ENCODE results near the gene TRABD2A. TPM values are rescaled to one million over a fixed set of nuclear protein-coding genes. Genes with fewer than 3 reads are reported as not detected.

TRABD2A gene
- total RNA-seq, 1 experiment from 2014 or later, result 1.7 TPM

DNA sequence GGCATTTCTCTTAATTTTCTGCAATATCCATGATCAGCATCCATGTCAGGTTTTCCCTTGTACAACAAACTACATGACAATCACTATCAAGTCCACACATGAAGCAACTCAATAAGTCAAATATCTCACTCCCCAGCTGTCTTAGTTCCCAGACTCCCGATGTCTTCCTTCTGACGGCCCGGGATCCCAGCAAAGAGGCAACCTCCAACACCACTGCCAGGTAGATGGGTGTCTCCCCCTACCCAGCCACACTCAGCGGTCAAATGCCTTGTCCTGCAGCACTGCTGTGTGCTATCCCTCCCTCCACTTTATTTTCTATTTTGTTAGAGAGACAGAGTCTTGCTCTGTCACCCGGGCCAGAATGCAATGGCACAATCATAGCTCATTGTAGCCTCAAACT lies 23.3 kb downstream of the TRABD2A start:
- H3K9me3 Mint-ChIP-seq, result peaks cover 8 to 9% of the 10 kb centered on the region in 2 experiments
- Histone ChIP-seq H3K23me2 (ENCODE audit: insufficient read length, low read depth, low read length, poor library complexity, severe bottlenecking) (no peaks in the 10 kb centered on the region), H2BK15ac (ENCODE audit: low read depth, low read length) (no peak overlapping the region), H2BK120ac (ENCODE audit: low read depth, low read length, poor library complexity, severe bottlenecking) (no peak overlapping the region), H3K9ac (ENCODE audit: extremely low read depth, insufficient read length, low read length) (no peak overlapping the region), H2BK12ac (ENCODE audit: insufficient read length, low read depth, low read length) (no peak overlapping the region), H3K23ac (ENCODE audit: insufficient read length, low read depth, low read length) (no peak overlapping the region), H3K14ac (ENCODE audit: insufficient read depth, low read length) (no peak overlapping the region), H3K27me3 (ENCODE audit: insufficient read depth, low read length) (peaks cover 12% of the 10 kb centered on the region; the same call in 1 of the 2 replicates), H2AFZ (ENCODE audit: low read length) (no peak overlapping the region), H2BK20ac (ENCODE audit: low read depth, low read length, poor library complexity, severe bottlenecking) (no peak overlapping the region), H3K27ac (ENCODE audit: insufficient read length, low read depth, low read length) (no peak overlapping the region), H4K20me1 (ENCODE audit: control insufficient read depth, insufficient read depth, insufficient read length) (no peaks in the 10 kb centered on the region), H4K91ac (ENCODE audit: insufficient read length, low read depth, low read length) (no peak overlapping the region), H2AK5ac (ENCODE audit: insufficient read length, low read length) (no peak overlapping the region), H4K8ac (replicated peaks; ENCODE audit: insufficient read length, low read depth, low read length) (no peak overlapping the region), H3K79me2 (ENCODE audit: insufficient read depth, low read length) (no peaks in the 10 kb centered on the region), H3K56ac (ENCODE audit: insufficient read length, low read depth, low read length) (no peak overlapping the region), H3K79me1 (ENCODE audit: insufficient read depth, low read depth, low read length, poor library complexity, severe bottlenecking) (no peaks in the 10 kb centered on the region), H3K18ac (ENCODE audit: insufficient read length, low read depth, low read length) (no peak overlapping the region), H3T11ph (ENCODE audit: low read length) (no peak overlapping the region), H3K4me1 (ENCODE audit: insufficient read depth, low read length) (peaks cover 5% of the 10 kb centered on the region; the same call in 1 of the 2 replicates), H3K9me3 (ENCODE audit: control insufficient read depth, low read depth, low read length) (no peaks in the 10 kb centered on the region), H2BK5ac (ENCODE audit: insufficient read length, low read length) (no peak overlapping the region), H4K5ac (ENCODE audit: insufficient read length, low read depth, low read length) (no peak overlapping the region), H3K4me2 (ENCODE audit: insufficient read depth, insufficient read length, low read length) (no peak overlapping the region), H3K4ac (ENCODE audit: low read depth, low read length) (no peak overlapping the region)
- peaks cover 31 to 35% of the 10 kb centered on the region in 2 experiments for H3K4me1 Mint-ChIP-seq
- H3K4me3 Mint-ChIP-seq, result no peak overlapping the region
- H3K36me3 Mint-ChIP-seq (ENCODE audit: insufficient read depth in 1 of 3, low read depth in 3 of 3), result peaks cover 0 to 6% (median 2%) of the 10 kb centered on the region in 3 experiments; a peak in 5 of 7 replicates
- no peak overlapping the region for H3K27ac Mint-ChIP-seq
- DNase-seq, result no peak
- TF ChIP-seq, protein P1, sequence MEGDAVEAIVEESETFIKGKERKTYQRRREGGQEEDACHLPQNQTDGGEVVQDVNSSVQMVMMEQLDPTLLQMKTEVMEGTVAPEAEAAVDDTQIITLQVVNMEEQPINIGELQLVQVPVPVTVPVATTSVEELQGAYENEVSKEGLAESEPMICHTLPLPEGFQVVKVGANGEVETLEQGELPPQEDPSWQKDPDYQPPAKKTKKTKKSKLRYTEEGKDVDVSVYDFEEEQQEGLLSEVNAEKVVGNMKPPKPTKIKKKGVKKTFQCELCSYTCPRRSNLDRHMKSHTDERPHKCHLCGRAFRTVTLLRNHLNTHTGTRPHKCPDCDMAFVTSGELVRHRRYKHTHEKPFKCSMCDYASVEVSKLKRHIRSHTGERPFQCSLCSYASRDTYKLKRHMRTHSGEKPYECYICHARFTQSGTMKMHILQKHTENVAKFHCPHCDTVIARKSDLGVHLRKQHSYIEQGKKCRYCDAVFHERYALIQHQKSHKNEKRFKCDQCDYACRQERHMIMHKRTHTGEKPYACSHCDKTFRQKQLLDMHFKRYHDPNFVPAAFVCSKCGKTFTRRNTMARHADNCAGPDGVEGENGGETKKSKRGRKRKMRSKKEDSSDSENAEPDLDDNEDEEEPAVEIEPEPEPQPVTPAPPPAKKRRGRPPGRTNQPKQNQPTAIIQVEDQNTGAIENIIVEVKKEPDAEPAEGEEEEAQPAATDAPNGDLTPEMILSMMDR (conservative IDR thresholded peaks at IDR 0.05), result no peak
- no CpG with 5 or more reads among the region's 5 CpGs for WGBS (ENCODE audit: extremely low coverage, insufficient read length, low lambda C conversion rate)
- peaks cover 90% of the 10 kb centered on the region for H3K27me3 Mint-ChIP-seq (ENCODE audit: low read depth)
